COLO668 (cell line): ENCODE measurements around the gene PGM2.
A peak's percentile ranks its signal among the peaks of the same experiment; 100 is the strongest.
"Not testable (repeated sequence)": the region's sequence is repeated elsewhere in the genome, so short reads cannot be mapped to it uniquely, and the experiment has no call there.

Source experiments
- DNase-seq: peaks from one replicate; lab custom pipeline; 2025; ENCODE audit not compliant: unreplicated experiment; lab: John Stamatoyannopoulos, UW

The PGM2 gene

DNA sequence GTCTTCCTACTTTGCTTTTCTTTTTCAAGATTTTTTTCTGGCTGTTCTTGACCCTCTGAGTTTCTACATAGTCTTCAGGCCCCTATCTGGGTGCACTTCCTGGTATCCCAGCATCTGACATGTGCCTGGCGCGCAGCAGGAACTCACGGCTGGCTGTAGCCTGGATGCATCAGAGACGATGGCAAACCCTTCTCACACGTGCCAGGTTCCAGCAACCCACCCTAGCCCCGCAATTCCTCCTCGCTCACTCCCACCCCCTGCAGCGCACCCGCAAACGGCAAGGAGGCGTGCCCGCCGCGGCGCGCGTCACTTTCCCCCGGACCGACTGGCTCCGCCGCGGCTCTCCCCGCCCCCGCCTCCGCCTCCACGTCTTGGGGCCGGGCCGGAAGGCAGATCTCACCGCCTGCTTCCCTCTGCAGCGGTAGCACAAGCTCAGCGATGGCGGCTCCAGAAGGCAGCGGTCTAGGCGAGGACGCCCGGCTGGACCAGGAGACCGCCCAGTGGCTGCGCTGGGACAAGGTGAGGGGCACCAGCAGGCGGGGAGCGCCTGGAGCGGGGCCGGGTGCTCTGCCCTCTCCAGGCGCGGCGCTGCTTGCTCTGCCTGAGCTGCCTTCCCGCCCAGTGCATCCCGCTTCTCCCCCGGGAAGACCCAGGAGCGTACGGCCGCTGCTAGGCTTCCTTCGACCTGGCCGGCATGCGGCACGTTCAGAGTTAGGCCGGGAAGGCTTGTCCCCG, at the start of gene PGM2:
TSS of gene PGM2 (plus strand) at position 392 of the 735 bp plus-strand sequence. CDS start at position 439, 47 bp downstream.
- DNase-seq = peak; percentile 91

DNA sequence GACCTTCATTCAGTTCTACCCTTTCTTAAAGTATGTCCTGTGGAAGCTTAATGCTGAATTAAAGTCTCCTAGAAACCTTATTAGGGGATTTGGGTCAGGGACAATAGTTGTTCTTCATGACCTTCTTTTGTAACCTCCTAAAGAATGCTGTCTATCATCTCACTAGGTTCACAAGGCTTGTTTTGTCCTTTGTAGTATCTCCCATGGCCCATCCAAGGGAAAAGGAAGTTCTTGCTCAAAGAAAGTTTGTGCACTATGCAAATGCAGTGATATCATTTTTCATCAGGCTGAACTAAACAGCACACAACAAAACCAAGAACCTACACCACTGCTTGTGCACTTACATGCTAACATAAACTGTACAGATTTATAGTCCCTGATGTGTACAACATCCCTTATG, 46.6 kb upstream of the PGM2 start:
- no peak for DNase-seq

DNA sequence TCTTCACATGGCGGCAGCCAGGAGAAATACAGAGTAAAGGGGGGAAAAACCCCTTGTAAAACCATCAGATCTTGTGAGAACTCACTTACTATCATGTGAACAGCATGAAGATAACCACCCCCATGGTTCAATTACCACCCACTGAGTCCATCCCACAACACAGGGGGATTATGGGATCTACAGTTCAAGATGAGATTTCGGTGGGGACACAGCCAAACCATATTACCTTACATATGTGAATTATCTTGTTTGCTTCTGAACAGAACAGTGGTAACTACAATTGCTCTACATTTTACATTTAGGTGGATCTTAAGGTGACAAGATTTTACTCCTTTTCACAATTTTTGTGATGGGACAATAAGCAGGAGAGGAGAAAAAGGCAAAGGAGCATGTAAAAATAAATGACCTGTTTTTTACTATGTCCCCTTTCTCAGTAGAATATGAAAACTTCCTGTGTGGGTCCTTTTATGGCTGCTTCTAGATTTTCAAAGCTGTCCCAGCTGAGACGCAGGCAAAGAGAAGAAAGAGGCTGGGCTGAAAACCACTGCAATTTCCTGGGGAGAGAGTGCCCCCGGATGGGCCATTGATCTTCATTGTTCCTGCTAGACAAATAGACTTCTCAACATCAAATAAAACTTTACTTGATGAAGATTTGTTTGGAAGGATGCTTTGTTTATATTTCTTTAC, 45.9 kb upstream of the PGM2 start:
- DNase-seq = no peak

DNA sequence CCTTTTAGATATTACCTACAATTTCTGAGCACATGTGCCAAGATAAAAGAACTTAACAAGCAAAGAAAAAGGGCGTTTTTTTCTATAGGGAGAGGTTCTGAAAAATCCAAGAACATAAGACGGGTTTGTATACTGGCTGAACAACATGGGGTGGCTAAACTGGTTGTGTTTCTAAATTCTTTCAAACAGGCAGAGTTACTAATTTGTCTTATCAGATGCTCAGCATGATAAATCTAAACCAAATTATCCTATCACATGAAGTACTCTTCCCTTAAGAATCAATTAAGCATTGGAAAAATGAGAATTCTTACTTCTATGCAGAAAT, 45.4 kb upstream of the PGM2 start:
- no peak for DNase-seq

DNA sequence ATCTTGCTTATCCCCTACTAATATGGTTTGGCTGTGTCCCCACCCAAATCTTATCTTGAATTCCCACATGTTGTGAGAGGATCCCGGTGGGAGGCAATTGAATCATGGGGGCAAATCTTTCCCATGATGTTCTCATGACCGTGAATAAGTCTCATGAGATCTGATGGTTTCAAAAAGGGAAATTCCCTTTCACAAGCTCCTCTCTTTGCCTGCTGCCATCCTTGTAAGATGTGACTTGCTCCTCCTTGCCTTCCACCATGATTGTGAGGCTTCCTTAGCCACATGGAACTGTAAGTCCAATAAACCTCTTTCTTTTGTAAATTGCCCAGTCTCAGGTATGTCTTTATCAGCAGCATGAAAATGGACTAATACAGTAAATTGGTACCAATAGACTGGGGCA, 40.2 kb upstream of the PGM2 start:
- not testable (repeated sequence) for DNase-seq

GRCh38 chr4:37787883-37788460, 38.5 kb upstream of the PGM2 start:
- DNase-seq = not testable (repeated sequence)

- DNase-seq = no peak
Observed at GRCh38 chr4:37788819-37789218, 37.7 kb upstream of the PGM2 start.

DNA sequence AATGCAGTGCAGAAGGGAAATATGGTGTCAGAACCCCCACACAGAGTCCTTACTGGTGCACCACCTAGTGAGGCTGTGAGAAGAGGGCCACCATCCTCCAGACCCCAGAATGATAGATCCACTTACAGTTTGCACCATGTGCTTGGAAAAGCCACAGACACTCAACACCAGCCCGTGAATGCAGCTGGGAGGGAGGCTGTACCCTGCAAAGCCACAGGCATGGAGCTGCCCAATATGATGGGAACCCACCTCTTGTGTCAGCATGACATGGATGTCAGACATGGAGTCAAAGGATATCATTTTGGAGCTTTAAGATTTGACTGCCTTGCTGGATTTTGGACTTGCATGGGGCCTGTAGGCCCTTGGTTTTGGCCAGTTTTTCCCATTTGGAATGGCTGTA, 34.2 kb upstream of the PGM2 start:
- DNase-seq = no peak

- peak; percentile 17 for DNase-seq
Observed at GRCh38 chr4:37793562-37793961, 32.9 kb upstream of the PGM2 start.

GRCh38 chr4:37794056-37794455, 32.4 kb upstream of the PGM2 start:
- no peak for DNase-seq

- DNase-seq = no peak
Observed at GRCh38 chr4:37795581-37796195, 30.8 kb upstream of the PGM2 start.

- no peak for DNase-seq
Observed at GRCh38 chr4:37797374-37797773, 29.1 kb upstream of the PGM2 start.

- DNase-seq = no peak
Observed at GRCh38 chr4:37797923-37798322, 28.6 kb upstream of the PGM2 start.

DNA sequence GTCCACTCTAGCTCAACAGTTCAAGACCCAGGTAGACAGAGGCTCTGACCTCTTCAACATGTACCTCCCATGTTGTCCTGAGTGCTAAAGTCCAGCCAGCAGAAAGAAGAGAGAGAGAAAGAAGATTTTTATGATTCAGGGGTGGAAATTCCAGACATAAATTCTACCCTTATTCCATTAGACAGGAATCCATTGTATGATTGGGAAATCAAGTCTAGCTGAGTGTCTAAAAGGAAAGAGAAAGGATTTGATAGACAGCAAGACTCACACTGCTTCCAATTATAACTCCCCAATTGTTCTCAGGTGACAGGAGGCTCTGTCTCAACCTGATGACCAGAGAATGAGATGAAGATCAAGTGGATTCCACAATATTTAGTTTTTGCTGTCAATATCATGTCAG, 27.9 kb upstream of the PGM2 start:
- DNase-seq = no peak

GRCh38 chr4:37799941-37800554, 26.4 kb upstream of the PGM2 start:
- DNase-seq = no peak

DNA sequence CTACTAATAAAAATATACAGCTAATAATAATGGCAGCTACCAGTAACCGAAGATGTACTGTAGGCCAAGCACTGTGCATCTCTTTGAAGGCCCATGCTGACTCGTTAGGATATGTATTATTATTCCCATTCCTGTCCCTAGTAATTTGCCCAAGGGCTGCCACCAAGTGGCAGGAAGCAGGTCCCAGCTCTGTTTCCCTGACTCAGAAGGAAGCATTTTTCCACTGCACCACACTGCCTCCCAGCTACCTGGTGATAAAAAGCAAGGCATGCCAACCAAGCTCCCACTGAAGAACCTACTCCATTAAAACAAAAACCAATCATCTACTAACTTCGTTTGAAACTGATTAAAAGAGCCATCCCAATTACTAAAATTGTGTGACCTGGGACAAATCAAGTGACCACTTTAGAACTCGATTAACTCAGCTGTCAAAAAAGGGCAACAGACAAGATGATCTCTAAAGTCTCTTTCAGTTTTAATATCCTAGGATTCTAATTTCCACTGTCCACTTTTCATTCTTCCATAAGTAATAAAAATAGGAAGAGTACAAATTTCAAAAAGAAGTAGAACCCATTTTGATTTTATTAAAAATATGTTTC, 24.3 kb upstream of the PGM2 start:
- DNase-seq = peak; percentile 74

DNA sequence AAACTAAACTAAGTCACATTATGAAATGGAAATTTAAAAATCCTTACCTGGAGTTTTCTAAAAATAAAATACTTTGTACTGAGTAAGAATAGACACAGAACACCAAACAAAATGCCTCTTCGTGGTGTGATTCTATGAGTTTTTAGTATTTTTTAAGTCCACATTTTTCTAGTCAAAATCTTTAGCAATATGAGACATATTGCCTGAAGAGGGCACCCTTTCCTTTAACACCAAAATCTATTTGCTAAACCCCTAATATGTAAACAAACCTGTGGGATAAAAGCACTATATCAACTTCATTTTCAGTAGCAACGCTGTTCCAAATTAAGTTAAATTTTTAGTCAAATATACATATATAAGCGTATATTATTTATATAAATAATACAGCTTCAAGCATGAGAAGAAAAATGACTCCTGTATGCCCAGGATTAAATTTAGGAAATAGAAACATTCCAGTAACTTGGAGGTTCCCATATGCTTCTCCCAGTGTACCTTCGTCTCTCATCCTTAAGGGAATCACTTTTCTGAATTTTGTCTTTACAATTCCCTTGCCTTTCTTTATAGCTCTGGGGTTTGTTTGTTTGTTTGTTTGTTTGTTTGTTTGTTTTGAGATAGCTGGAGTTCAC, 23.0 kb upstream of the PGM2 start:
- DNase-seq = no peak

- no peak for DNase-seq
Observed at GRCh38 chr4:37805091-37805490, 21.4 kb upstream of the PGM2 start.

- no peak for DNase-seq
Observed at GRCh38 chr4:37812713-37813112, 13.8 kb upstream of the PGM2 start.

- no peak for DNase-seq
Observed at GRCh38 chr4:37815591-37815990, 10.9 kb upstream of the PGM2 start.

- no peak for DNase-seq
Observed at GRCh38 chr4:37816006-37816405, 10.5 kb upstream of the PGM2 start.
